Hematopoietic multipotent progenitor cell treated with erythropoietin and hydrocortisone succinate and interleukin-3 and kit ligand, for 6 days (in vitro differentiated cells): ENCODE measurements around the gene P4HTM.

Experiments used
- DNase-seq: peaks from one replicate; pipeline ENCODE4 v3.0.0-alpha.2; 2015

The P4HTM gene

DNA sequence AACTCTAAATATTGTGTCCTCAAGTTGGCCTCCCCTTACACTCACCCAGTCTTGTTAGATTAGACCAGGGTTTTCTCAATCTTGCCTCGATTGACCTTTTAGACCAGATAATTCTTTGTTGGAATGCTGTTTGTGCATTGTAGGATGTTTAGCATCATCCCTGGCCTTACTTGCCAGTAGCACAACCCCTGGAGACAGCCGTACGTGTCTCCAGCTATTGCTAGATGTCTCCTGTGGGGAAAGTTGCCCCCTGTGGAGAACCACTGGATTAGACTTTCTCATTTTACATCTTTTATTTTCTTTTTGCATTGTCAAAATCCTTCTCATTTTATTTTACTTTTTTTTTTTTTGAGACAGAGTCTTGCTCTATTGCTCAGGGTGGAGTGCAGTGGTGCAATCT lies 19.4 kb downstream of the P4HTM start:
- DNase-seq = no peak

GRCh38 chr3:49012441-49013017 lies 22.5 kb downstream of the P4HTM start:
- DNase-seq = no peak

DNA sequence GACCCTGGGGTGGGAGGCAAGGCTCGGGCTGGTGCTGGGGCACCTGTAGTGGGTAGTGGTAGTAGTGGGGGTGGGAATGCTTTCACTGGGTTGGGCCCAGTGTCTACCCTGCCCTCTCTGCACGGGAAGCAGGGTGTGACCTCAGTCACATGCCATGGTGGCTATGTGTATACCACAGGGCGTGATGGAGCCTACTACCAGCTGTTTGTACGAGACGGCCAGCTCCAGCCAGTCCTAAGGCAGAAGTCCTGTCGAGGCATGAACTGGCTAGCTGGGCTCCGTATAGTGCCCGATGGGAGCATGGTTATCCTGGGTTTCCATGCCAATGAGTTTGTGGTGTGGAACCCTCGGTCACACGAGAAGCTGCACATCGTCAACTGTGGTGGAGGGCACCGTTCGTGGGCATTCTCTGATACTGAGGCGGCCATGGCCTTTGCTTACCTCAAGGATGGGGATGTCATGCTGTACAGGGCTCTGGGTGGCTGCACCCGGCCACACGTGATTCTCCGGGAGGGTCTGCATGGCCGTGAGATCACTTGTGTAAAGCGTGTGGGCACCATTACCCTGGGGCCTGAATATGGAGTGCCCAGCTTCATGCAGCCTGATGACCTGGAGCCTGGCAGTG lies 23.2 kb downstream of the P4HTM start:
- no peak for DNase-seq

GRCh38 chr3:49013738-49014660 lies 24.0 kb downstream of the P4HTM start:
- peak; percentile 69 for DNase-seq

- DNase-seq = no peak
These were observed 25.0 kb downstream of the P4HTM start for GRCh38 chr3:49015072-49015471.

DNA sequence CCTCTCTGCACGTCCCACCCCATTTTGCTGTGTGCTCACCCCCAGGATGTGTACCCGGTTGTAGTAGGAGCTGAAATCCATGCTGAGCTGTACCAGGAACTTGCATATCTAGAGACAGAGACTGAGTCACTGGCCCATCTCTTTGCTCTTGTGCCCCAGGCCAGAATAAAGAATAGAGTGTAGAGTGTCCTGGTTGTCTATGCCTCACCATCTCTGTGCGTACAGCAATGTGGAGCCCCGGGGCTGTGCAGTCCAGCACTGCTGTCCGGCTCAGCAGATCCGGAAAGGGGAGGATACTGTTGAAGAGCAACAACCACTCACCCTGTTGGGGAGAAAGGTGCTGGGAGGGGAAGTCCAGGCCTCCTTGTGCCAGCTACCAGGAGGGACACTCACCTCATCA lies 25.7 kb downstream of the P4HTM start:
- DNase-seq = no peak

- no peak for DNase-seq
These were observed 26.6 kb downstream of the P4HTM start for GRCh38 chr3:49016414-49017228.

- peak; percentile 59 for DNase-seq
These were observed 27.4 kb downstream of the P4HTM start for GRCh38 chr3:49017229-49017970.

DNA sequence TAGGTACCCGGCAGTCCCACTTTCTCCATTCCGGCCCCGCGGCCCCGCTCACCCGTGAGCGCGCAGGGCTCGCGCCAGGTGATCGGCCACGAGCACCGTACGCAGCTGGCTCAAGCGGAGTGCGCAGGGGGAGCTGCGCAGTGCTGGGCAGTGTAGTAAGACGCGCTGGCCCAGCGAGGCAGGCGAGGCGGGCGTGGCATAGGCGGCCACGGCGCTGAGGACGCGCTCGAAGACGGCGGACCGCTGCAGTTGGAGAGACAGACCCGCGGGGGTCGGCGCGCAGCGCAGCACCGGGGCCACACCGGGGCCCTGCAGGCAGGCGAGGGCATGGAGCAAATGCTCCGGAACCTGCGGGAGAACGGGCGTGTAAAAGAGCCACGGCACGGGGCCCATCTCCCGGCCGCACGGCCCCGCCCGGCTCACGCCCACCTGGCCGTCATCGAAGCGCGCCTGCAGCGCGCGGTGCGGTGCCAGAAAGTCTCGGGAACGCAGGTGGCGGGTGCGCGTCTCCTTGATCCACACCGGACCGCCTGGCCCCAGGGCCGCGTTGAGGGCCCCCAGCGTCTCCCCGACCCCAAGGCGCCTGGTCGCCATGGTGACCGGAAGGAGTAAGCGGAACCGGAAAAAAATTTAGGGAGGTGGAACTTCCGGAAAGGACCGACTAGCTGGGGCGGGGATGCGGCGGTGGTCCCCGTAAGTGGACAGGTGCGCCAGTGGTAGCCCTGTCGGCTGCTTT lies 28.1 kb downstream of the P4HTM start, which contains the start of gene DALRD3:
Gene DALRD3, minus strand, starts transcription at position 610 of the 736 bp plus-strand sequence. Its CDS starts 16 bp downstream, at position 594.
- peak; percentile 88 for DNase-seq

GRCh38 chr3:49018707-49019006 lies 28.6 kb downstream of the P4HTM start:
- no peak for DNase-seq

GRCh38 chr3:49019941-49020329 lies 29.9 kb downstream of the P4HTM start:
- DNase-seq = no peak

DNA sequence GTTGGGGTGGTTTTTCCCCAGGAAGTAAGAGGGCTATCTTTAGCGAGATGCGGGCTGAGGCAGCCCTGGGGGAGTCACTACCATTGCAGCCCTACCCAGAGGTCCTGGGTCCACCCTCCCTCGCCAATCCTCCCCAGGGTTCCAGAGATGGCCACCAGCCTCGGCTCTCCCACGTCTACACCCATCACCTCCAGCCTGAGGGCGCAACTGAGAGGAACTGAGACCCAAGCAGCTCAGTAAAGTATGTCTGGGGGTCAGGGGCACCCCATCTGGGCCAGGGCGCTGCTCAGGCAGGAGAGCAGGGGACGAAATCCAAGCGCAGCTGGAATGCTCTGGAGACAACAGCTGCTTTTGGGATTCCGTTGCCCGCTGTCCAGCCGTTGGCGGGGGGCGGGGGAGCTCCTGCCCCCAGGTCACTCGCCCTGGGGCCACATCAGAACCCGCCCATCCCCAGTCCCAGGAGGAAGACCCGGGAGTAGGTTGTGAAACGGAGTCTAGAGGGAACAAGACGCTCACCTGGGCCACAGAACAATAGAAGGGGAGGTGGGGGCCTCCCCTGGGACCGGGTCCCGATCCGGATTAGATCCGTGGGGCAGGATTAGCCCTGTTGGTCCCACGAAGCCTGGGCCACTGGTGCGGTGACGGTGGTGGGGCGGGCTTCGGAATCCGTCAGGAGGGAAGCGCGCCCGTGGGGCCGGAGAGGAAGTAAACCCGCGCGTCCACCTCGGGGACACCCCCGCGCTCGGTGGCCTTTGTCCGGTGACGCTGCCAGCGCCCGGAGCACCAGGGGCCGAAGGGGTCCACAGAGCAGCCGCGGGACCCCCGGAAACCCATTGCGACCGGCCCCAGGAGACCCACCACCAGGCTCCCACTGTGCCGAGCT lies 30.5 kb downstream of the P4HTM start:
- DNase-seq = peak; percentile 64

DNA sequence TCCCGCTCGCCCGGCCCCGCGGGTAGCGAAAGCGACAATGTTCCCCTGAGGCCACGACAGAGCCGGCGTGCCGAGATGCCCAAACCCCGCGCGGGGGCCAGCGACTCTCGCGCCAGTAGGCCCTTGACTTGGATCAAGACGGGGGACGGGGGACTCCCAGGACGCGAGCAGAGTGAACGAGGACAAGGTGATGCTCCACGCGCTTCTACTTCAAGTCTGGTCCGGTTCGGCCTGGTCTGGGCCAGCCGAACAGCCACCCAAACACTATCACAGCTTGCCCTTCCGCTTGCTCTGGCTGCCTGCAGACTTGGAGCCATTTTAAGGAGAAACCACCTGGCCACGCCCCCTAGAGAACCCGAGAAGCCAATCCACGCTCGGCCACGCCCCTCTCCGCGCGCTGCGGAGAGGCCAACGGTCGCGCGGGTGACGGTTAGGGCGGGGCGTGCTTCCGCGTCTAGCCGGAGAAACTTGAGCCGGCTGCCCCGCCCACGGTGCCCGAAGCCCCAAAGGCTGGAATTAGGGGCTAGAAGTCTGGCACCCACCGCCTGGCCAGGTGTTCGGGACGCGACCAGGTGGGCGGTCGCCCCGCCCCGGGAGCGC lies 31.3 kb downstream of the P4HTM start:
- DNase-seq = peak; percentile 100

- peak; percentile 92 for DNase-seq
These were observed 32.0 kb downstream of the P4HTM start, which contains the start of gene NDUFAF3 for GRCh38 chr3:49021813-49022687. NDUFAF3 (plus strand) TSS chr3:49022121; CDS start chr3:49022145, 24 bp downstream.

DNA sequence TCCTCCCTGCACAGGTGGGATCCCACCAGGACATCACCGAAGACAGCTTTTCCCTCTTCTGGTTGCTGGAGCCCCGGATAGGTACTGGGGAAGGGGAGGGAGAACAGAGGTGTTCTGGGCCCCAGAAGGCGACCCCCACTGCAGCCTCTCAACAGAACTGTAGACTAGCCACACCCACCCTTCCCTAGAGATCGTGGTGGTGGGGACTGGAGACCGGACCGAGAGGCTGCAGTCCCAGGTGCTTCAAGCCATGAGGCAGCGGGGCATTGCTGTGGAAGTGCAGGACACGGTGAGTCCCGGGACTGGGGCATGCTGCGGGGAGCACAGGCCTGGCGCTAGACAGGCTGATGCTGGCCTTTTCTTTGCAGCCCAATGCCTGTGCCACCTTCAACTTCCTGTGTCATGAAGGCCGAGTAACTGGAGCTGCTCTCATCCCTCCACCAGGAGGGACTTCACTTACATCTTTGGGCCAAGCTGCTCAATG lies 32.7 kb downstream of the P4HTM start:
- DNase-seq = peak; percentile 59

GRCh38 chr3:49023775-49024174 lies 33.7 kb downstream of the P4HTM start:
- DNase-seq = no peak

DNA sequence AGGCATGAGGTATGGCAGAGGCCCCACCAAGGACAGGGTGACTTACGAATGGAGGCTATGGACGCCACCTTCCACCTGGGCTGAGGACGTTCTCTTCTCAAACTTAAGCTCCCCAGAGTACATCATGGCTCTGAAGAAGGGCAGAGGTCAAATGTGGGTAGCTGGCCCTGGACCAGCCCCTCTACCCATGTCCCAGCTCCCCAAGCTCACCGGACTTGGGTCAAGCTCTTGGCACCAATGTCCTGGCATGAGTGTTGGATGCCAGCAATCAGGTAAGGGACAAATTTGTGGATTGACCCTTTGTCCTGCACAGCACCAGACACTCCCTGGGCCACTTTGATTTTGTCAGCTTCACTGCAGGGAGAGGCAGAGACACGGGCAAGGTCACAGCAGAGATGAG lies 34.4 kb downstream of the P4HTM start:
- no peak for DNase-seq

DNA sequence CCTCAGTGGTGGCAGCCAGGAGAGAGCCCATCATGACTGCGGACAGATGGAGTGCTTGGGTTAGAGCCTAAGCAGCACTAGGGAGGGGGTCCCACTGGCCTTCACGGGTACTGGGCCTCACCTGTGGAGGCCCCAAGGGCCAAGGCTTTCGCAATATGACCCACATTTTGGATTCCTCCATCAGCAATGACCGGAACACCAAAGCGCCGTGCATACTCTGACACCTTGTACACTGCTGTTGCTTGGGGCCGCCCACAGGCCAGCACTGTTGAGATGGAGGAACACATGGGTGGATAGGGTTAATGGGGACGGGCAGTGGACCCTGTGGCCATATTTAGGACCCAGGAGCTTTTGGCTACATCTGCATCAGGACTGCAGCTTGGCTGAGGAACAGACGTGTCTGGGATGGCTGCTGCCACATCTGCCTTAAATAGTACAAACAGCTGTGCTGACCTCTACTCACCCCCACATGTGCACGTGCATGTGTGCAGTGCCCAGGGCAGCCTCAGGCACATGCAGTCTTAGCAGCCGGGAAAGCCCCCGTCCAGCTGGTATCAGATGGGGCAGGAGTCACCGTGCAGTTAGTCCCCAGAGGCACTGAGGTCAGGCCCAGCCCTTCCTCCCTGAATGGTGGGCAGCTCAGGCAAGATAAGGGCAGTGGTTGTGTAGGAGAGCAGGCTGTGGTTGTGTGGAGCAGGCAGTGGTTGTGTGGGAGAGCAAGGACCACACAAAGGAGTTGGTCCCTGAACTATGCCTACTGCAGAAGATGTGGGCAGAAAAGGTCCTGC lies 35.2 kb downstream of the P4HTM start:
- DNase-seq = peak; percentile 95
